ENCODE results near the gene ACOT11. TPM values are rescaled to one million over a fixed set of nuclear protein-coding genes. Genes with fewer than 3 reads are reported as not detected.
A peak's percentile ranks its signal among the peaks of the same experiment; 100 is the strongest.
"Not testable (repeated sequence)": the region's sequence is repeated elsewhere in the genome, so short reads cannot be mapped to it uniquely, and the experiment has no call there.

Gene ACOT11
- total RNA-seq, 1 experiment from 2014 or later = 4.3 TPM

DNA sequence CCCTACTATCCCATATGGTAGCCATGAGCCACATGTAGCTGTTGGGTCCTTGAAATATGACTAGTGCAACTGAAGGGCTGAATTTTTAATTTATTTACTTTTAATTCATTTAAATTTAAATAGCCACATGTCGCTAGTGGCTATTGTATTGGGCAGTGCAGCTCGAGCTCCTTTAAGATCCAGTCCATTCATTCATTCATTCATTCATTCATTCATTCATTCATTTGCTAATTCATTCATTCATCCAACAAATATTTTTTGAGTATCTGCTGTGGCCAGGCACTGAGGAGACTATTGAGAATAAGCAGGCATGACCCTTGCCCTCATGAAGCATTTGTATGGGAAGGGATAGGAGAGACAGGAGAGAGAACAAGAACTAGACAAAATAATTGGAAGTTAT is 29.5 kb upstream of the ACOT11 start:
- no peak for DNase-seq
- no peak overlapping the region for H3K4me3 ChIP-seq
- 0 out of 2 replicates have a peak, but pooled peaks cover 2% of the 10 kb centered on the region for H3K4me1 ChIP-seq

DNA sequence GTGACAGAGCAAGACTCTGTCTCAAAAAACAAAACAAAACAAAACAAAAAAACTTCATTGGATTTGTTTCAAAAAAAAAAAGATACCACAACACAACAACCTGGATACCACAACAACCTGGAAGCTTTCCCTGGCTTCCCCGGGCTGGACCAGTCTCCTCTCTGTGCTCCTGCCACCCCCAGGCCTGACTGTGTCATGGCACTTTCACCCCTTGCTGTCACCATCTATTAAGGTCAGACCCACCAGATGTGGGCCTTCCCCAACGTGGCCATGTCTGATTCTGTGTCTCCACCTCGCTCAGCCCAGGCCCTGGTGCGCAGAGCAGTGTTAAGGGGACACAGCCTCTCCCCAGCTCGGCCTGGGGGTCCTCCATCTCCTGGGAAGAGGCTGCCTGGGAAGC is 28.3 kb upstream of the ACOT11 start:
- H3K36me3 ChIP-seq = no peaks in the 10 kb centered on the region; the same call in 1 of the 2 replicates
- no peak overlapping the region for H3K4me3 ChIP-seq
- H3K27me3 ChIP-seq = no peaks in the 10 kb centered on the region
- 0 out of 2 replicates have a peak, but pooled peaks cover 2% of the 10 kb centered on the region for H3K4me1 ChIP-seq
- no peaks in the 10 kb centered on the region for H3K9me3 ChIP-seq (replicated peaks)
- no peak overlapping the region for H3K27ac ChIP-seq
- peak in 1 of 2 experiments; percentile 29 for DNase-seq

More for the DNA sequence above, 29.5 kb upstream of the ACOT11 start:
- Histone ChIP-seq H3K36me3 (no peaks in the 10 kb centered on the region; the same call in 1 of the 2 replicates), H3K9me3 (replicated peaks) (no peaks in the 10 kb centered on the region), H3K27me3 (no peaks in the 10 kb centered on the region), H3K27ac (no peak overlapping the region)

DNA sequence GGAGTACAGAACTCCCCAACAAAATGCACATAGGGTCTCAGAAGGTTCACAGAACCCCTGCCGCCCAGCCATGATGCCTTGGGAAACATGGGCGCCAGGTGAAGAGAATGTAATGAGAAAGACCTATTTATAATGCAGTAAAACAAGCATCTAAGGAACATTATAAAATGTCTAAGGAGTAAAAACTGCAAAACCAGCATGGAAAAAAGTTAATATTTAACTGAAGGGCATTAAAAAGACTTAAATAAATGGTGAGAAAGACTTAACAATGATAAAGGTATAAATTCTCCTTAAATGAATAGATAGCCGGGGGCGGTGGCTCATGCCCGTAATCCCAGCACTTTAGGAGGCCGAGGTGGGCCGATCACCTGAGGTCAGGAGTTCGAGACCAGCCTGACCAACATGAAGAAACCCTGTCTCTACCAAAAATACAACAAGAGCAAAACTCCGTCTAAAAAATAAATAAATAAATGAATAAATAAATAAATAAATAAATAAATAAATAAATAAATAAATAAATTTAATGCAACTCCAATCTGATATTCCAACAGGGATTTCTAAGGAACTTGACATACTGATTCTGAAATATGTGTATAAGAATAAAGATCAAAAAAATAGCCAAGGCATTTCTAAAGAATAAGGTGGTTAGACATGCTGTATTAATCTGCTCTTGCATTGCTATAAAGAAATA is 27.3 kb upstream of the ACOT11 start:
- H3K4me3 ChIP-seq = no peak overlapping the region
- H3K27ac ChIP-seq = no peak overlapping the region
- H3K27me3 ChIP-seq = no peaks in the 10 kb centered on the region
- H3K36me3 ChIP-seq = no peaks in the 10 kb centered on the region; the same call in 1 of the 2 replicates
- no peaks in the 10 kb centered on the region for H3K9me3 ChIP-seq (replicated peaks)
- DNase-seq = no peak
- H3K4me1 ChIP-seq = 0 out of 2 replicates have a peak, but pooled peaks cover 2% of the 10 kb centered on the region

DNA sequence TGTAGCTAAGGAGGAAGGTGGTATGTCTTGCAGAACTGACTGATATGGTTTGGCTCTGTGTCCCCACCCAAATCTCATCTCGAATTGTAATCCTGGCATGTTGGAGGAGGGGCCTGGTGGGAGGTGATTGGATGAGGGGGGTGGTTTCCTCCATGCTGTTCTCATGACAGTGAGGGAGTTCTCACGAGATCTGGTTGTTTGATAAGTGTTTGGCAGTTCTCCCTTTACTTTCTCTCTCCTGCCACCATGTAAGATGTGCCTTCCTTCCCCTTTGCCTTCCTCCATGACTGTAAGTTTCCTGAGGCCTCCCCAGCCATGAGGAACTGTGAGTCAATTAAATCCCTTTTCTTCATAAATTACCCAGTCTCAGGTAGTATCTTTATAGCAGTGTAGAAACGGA is 21.5 kb upstream of the ACOT11 start:
- not testable (repeated sequence) for H3K27ac ChIP-seq; H3K4me1 ChIP-seq; H3K36me3 ChIP-seq; H3K27me3 ChIP-seq; H3K9me3 ChIP-seq (replicated peaks); DNase-seq; H3K4me3 ChIP-seq

DNA sequence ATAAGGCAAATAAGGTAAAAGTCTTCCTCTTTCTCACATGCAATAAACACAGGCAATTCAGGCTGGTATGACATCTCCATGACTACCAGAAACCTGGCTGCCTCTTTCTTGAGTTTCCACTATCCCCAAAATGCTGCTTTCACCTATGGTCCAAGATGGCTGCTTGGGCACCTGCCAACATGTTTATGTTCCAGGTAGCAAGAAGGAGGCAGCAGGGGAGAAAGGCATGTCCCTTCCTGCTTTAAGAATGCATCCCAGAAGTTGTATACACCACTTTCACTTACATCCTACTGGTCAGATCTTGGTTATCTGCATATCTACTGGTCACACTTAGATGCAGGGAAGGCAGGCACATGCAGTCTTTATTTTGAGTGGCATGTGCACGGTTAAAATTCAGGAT is 19.4 kb upstream of the ACOT11 start:
- H3K4me1 ChIP-seq = no peaks in the 10 kb centered on the region
- DNase-seq = no peak
- no peak overlapping the region for H3K4me3 ChIP-seq
- H3K27me3 ChIP-seq = no peaks in the 10 kb centered on the region
- no peaks in the 10 kb centered on the region for H3K36me3 ChIP-seq
- no peaks in the 10 kb centered on the region for H3K9me3 ChIP-seq (replicated peaks)
- no peak overlapping the region for H3K27ac ChIP-seq

DNA sequence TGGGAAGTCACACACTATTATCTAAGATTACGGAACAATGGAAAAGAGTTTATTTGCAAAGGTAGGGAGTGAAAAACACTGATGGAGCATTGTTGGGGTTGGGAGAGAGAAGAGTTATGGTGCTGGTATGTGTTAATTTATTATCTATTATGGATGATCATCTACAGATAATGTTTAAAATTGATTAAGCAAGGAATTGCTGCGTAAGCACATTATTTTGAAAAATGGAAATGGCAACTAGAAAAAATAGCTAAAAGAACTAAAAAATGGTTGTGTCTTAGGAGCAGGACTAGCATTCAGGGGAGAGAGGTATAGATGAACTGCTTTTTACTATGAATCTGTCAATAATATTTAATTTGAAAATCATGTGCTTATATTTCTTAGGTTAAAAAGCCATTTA is 16.0 kb upstream of the ACOT11 start:
- H3K4me3 ChIP-seq = no peak overlapping the region
- no peaks in the 10 kb centered on the region for H3K36me3 ChIP-seq
- no peaks in the 10 kb centered on the region for H3K27me3 ChIP-seq
- peaks cover 3% of the 10 kb centered on the region; the same call in 1 of the 2 replicates for H3K4me1 ChIP-seq
- no peaks in the 10 kb centered on the region for H3K9me3 ChIP-seq (replicated peaks)
- no peak for DNase-seq
- no peak overlapping the region for H3K27ac ChIP-seq

DNA sequence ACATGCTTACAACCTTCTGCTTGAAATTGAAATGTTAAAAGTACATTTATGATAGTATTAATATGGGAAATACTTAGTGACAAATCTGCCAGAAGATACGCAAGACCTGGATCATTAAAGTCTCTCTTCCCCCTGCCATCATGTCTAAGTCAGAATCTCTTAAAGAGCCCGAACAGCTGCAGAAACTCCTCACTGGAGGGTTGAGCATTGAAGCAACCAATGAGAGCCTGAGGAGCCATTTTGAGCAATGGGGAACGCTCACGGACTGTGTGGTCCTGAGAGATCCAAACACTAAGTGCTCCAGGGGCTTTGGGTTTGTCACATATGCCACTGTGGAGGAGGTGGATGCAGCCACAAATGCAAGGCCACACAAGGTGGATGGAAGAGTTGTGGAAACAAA is 11.4 kb upstream of the ACOT11 start:
- Histone ChIP-seq H3K27ac (peak overlapping the region; percentile 7; the same call in 1 of the 2 replicates), H3K4me3 (peak overlapping the region; percentile 17; the same call in 1 of the 2 replicates)
- H3K27me3 ChIP-seq; H3K4me1 ChIP-seq; H3K36me3 ChIP-seq; H3K9me3 ChIP-seq (replicated peaks): not testable (repeated sequence)
- DNase-seq = peak; percentile 65 to 83

DNA sequence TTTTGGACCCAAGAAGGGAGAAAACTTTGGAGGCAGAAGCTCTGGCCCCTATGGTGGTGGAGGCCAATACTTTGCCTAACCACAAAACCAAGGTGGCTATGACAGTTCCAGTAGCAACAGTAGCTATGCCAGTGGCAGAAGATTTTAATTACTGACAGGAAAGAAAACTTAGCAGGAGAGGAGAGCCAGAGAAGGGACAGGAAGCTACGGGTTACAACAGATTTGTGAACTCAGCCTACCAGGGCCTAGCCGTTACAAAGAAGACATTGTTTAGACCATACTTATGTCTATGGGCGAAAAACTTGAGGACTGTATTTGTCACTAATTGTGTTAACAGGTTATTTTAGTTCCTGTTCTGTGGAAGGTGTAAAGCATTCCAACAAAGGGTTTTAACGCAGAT is 10.4 kb upstream of the ACOT11 start:
- H3K4me1 ChIP-seq = peaks cover 3% of the 10 kb centered on the region; the same call in 1 of the 2 replicates
- no peaks in the 10 kb centered on the region for H3K27me3 ChIP-seq
- DNase-seq = peak in 1 of 2 experiments; percentile 44
- no peak overlapping the region for H3K27ac ChIP-seq
- H3K4me3 ChIP-seq = no peak overlapping the region
- no peaks in the 10 kb centered on the region for H3K9me3 ChIP-seq (replicated peaks)
- H3K36me3 ChIP-seq = no peaks in the 10 kb centered on the region

DNA sequence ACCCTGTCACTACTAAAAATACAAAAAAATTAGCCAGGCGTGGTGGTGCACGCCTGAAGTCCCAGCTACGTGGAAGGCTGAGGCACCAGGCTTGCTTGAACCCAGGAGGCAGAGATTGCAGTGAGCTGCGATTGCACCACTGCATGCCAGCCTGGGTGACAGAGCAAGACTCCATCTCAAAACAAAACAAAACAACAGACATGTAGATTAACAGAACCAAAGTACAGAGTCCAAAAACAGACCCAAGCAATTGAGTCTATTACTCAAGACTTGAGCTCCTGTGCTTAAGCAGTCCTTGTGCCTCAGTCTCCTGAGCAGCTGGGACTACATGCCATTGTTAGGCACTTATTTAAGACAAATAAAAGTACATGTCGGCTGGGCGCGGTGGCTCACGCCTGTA is 9.5 kb upstream of the ACOT11 start:
- Histone ChIP-seq H3K36me3 (no peaks in the 10 kb centered on the region), H3K4me3 (no peak overlapping the region), H3K9me3 (replicated peaks) (no peaks in the 10 kb centered on the region), H3K27me3 (no peaks in the 10 kb centered on the region), H3K4me1 (peaks cover 10% of the 10 kb centered on the region), H3K27ac (no peak overlapping the region)
- DNase-seq = no peak

DNA sequence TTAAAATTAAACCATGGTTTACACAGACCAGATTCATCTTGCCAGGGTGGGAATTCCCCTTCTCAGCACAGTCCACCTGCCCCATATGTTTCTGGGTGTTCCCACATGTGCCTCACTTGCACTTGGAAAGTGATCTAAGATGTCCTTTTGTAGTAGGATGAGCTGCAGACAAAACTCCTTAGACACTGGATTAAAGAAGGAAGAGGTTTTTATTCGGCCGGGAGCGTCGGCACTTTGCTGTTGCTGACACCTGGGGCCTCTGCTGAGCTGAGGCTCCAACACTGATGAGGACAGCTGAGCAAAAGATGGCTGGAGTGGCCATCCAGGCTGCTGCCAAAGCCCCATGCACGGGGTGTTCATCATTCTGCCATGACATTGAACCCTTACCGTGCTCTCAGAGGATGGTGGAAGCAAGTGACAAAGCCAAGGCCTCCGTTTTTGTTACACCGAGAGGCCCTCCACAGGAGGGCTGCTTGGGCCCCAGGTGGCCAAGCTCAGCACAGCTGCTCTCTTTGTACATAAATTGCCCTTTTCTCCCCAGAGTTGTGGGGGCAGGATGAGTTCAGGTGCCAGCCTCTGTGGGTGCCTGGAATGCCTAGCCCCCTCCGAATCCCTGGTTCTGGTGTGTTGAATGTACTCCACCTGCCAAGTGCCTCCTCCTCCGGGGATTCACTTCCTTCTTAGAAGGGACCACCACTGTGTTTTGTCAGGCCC is 7.3 kb upstream of the ACOT11 start:
- Histone ChIP-seq H3K4me3 (no peak overlapping the region), H3K27me3 (no peaks in the 10 kb centered on the region), H3K4me1 (peaks cover 23% of the 10 kb centered on the region), H3K9me3 (replicated peaks) (no peaks in the 10 kb centered on the region), H3K27ac (no peak overlapping the region), H3K36me3 (no peaks in the 10 kb centered on the region)
- DNase-seq = peak in 1 of 2 experiments; percentile 21

DNA sequence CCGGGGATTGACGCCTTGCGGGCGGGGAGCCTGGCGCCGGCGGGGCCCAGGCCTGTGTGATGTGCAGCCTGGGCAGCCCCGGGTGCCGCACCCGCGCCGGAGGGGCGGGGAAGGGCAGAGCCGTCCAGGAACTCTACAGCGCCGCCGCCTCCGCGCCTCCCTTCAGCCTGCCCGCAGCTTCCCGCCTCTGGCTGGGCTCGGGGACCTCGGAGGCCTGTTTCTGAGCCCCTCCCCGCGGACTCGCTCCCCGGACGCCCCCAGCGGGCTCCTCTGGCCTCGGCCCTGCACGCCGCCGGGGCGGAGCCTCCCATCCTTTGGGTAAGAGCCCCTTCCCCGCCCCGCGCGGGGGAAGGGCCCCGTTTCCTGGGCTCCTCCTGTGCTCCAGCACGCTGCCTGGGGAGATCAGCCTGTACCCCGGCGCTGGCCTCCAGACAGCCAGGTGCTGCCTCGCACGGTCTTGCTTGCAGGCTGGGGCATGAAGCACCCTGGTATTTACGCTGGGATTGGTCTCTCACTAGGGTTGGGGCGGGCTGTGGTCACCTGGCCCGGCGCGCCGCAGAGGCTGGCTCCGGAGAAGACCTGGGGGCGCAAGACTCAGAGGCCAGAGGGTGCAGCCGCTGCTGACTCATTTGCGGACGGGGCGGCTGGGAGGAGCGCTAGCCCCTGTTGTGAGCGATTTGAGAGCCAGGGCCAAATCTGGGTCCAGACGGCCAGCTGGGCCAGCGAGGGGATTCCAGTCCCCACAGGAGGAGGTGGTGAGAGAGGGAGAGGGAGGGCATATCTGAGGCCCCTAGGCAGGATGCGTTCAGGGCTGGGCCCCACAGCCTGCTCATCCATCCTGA is 5.7 kb upstream of the ACOT11 start:
- Histone ChIP-seq H3K9me3 (replicated peaks) (no peaks in the 10 kb centered on the region), H3K27me3 (no peaks in the 10 kb centered on the region), H3K27ac (peak overlapping the region; percentile 97), H3K4me3 (peak overlapping the region; percentile 54), H3K4me1 (peaks cover 29% of the 10 kb centered on the region), H3K36me3 (no peaks in the 10 kb centered on the region)
- DNase-seq = peak; percentile 94 to 95

DNA sequence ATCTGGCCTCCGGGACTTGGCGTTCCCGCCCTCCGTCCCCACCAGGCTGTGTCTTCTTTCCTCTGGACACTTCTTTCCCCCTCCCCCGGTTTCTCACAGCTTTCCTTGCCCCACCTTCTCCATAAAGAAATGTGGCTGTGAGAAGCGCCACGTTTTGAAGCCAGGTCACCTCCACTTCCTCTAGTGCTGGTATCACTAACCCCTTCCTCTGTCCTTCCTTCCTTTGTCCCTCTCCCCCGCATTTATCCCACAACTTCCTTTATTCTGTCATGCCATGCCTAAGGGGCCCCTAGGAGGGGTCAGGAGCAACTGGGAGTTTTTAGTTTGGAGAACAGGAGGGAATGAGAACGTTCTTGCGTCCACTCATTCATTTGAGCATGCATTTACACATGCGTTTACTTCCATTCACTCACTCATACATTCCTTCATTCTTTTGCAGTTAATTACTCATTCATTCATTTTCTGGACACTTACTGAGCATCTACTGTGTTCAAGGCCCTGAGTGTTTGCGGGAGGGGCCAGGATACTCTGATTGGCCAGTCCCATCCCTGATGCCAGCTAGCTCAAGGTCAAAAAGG is 5.0 kb upstream of the ACOT11 start:
- no peaks in the 10 kb centered on the region for H3K9me3 ChIP-seq (replicated peaks)
- H3K27ac ChIP-seq = peak overlapping the region; percentile 97
- H3K36me3 ChIP-seq = no peaks in the 10 kb centered on the region
- peak overlapping the region; percentile 54 for H3K4me3 ChIP-seq
- peaks cover 30% of the 10 kb centered on the region for H3K4me1 ChIP-seq
- peak in 1 of 2 experiments; percentile 32 for DNase-seq
- no peaks in the 10 kb centered on the region for H3K27me3 ChIP-seq

DNA sequence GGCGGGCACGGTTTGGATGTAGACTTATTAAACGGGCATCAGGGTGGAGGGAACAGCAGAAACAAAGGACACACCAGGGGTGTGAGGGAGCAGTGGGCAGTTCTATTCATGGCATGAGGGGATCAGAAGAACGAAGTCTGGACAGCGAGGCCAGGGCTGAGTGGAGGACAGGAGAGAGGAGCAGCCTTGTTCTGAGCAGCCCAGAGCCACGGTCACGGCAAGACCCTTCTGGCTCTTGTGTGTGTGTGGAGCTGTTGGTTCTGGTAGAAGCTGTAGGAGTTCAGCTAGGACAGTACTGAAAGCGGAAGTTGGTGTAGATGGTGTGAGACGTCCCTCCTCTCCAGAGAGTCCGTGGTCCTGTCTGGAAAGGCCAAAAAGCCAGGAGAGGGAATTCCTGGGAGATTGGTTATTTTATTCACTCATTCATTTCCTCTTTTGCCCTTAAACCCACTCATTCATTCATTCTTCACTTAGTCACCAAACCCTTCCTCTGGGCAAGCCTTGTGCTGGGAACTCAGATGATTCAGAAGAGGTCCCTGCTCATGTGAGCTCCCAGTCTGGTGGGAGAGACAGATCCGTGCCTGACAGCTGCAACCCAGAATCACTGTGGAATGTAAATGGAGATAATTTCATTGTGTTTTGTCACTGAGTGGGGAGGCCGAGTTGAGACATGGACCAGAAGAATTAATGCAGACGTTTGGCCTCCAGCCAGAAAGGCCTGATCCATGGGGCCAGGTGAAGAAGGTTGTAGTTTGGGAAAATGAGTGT is 4.1 kb upstream of the ACOT11 start:
- H3K27me3 ChIP-seq = no peaks in the 10 kb centered on the region
- no peaks in the 10 kb centered on the region for H3K36me3 ChIP-seq
- H3K27ac ChIP-seq = peak overlapping the region; percentile 97
- peak overlapping the region; percentile 54 for H3K4me3 ChIP-seq
- H3K4me1 ChIP-seq = peaks cover 30% of the 10 kb centered on the region
- H3K9me3 ChIP-seq (replicated peaks) = no peaks in the 10 kb centered on the region
- peak; percentile 95 to 99 for DNase-seq
